Cardiac septum (tissue), 1 donor: ENCODE results near the gene SYTL5. TPM values are rescaled to one million over a fixed set of nuclear protein-coding genes. Genes with fewer than 3 reads are reported as not detected.
"Not testable (repeated sequence)": the region's sequence is repeated elsewhere in the genome, so short reads cannot be mapped to it uniquely, and the experiment has no call there.

Experiments used
- DNase-seq: peaks from one replicate; pipeline ENCODE4 v3.0.0-alpha.2; 2020; ENCODE audit warnings: low spot score
- intact Hi-C: fragments of 100-400 bp; cut with DNase I; formaldehyde crosslinking; loops from one replicate; pipeline ENCODE4 v1.14.0; 2022
- long read RNA-seq: library from polyadenylated mRNA; unstranded; transcript quantifications from one replicate; pipeline ENCODE4 v2.0.0, GENCODE V29; 2021
- total RNA-seq: library from RNA; stranded (reverse); fragmentation: NEBNext Ultra II Directional; extraction: Animal tissue kit (Norgen Biotek cat#: 25700); gene quantifications from one replicate; pipeline ENCODE4 v1.2.1, GENCODE V29; 2021
- donor health status: DM: no; HTN: no; CAD: no.

Gene SYTL5
- total RNA-seq: 4.5 TPM
- long read RNA-seq, partial matches to known transcripts: 1 of 5 reads
- long read RNA-seq, other reads (novel, unspliced or antisense): 4 of 5 reads

GRCh38 chrX:38006291-38006690 is at the start of gene SYTL5:
SYTL5 (plus strand) TSS chrX:38006553; CDS start chrX:38033890, 27,337 bp downstream.
- intact Hi-C loops: no loop called here

GRCh38 chrX:37958525-37959211 is 47.7 kb upstream of the SYTL5 start:
- intact Hi-C loops: no loop called here
- DNase-seq: no peak

More at GRCh38 chrX:38006291-38006690, at the start of gene SYTL5:
- DNase-seq: no peak

GRCh38 chrX:37959212-37960021 is 46.9 kb upstream of the SYTL5 start:
- intact Hi-C loops: no loop called here
- no peak for DNase-seq

GRCh38 chrX:37961118-37961517 is 45.2 kb upstream of the SYTL5 start:
- DNase-seq: no peak

GRCh38 chrX:37967714-37968113 is 38.6 kb upstream of the SYTL5 start:
- no peak for DNase-seq
- intact Hi-C loops: no loop called here

More at GRCh38 chrX:37961118-37961517, 45.2 kb upstream of the SYTL5 start:
- intact Hi-C loops: no loop called here

- no peak for DNase-seq
- intact Hi-C loops: no loop called here
Measured at GRCh38 chrX:37975421-37975820, 30.9 kb upstream of the SYTL5 start.

GRCh38 chrX:37976153-37976552 is 30.2 kb upstream of the SYTL5 start:
- no peak for DNase-seq
- intact Hi-C loops: no loop called here

GRCh38 chrX:37984880-37985279 is 21.5 kb upstream of the SYTL5 start:
- DNase-seq: no peak
- intact Hi-C loops: no loop called here

GRCh38 chrX:37986893-37987292 is 19.5 kb upstream of the SYTL5 start:
- intact Hi-C loops: no loop called here
- DNase-seq: no peak

- no peak for DNase-seq
- intact Hi-C loops: no loop called here
Measured at GRCh38 chrX:37989304-37989703, 17.0 kb upstream of the SYTL5 start.

GRCh38 chrX:37991303-37991702 is 15.1 kb upstream of the SYTL5 start:
- DNase-seq, intact Hi-C loops: not testable (repeated sequence)

- intact Hi-C loops: no loop called here
- no peak for DNase-seq
Measured at GRCh38 chrX:37993176-37993575, 13.2 kb upstream of the SYTL5 start.

GRCh38 chrX:37993837-37994619 is 12.3 kb upstream of the SYTL5 start:
- intact Hi-C loops: no loop called here
- DNase-seq: no peak

- intact Hi-C loops: no loop called here
- DNase-seq: no peak
Measured at GRCh38 chrX:37995428-37995827, 10.9 kb upstream of the SYTL5 start.

GRCh38 chrX:37997096-37997495 is 9.3 kb upstream of the SYTL5 start:
- DNase-seq: no peak
- intact Hi-C loops: no loop called here

GRCh38 chrX:37998586-37999262 is 7.6 kb upstream of the SYTL5 start:
- intact Hi-C loops: no loop called here
- DNase-seq: no peak

- no peak for DNase-seq
- intact Hi-C loops: no loop called here
Measured at GRCh38 chrX:38000706-38001105, 5.6 kb upstream of the SYTL5 start.

GRCh38 chrX:38004046-38004445 is 2.3 kb upstream of the SYTL5 start:
- DNase-seq: no peak
- intact Hi-C loops: no loop called here

- no peak for DNase-seq
- intact Hi-C loops: no loop called here
Measured at GRCh38 chrX:38006778-38007177, 425 bp downstream of the SYTL5 start.

- intact Hi-C loops: no loop called here
- DNase-seq: no peak
Measured at GRCh38 chrX:38008658-38009057, 2.3 kb downstream of the SYTL5 start.
